HepG2 (cell line): ENCODE results near the gene SLA2. TPM values are rescaled to one million over a fixed set of nuclear protein-coding genes. Genes with fewer than 3 reads are reported as not detected.

Experiments used
- BORCS8-MEF2B ChIP-seq: sonication (generic); formaldehyde crosslinking; IDR thresholded peaks from 2 replicates; pipeline ENCODE4 v1.8.0; 2022; ENCODE audit warnings: mild to moderate bottlenecking, missing genetic modification reagents
- ELF1 ChIP-seq: sonication (generic); formaldehyde crosslinking; IDR thresholded peaks from 2 replicates; pipeline ENCODE4 v1.4.0; 2020; ENCODE audit warnings: missing genetic modification reagents
- MTF2 ChIP-seq: sonication (generic); formaldehyde crosslinking; IDR thresholded peaks from 2 replicates; pipeline ENCODE4 v1.5.0; 2020; ENCODE audit warnings: missing genetic modification reagents, borderline replicate concordance
- NCOA2 ChIP-seq: sonication (generic); formaldehyde crosslinking; IDR thresholded peaks from 2 replicates; pipeline ENCODE4 v1.8.0; 2022; ENCODE audit warnings: inconsistent platforms
- POLR2AphosphoS5 ChIP-seq: IDR thresholded peaks from 2 replicates; pipeline ENCODE4 v1.6.1; 2012; ENCODE audit warnings: low read depth, low read length
- POLR2G ChIP-seq: fragments of 200-400 bp; formaldehyde crosslinking; IDR thresholded peaks from 2 replicates; pipeline ENCODE4 v1.6.1; 2018; ENCODE audit warnings: mild to moderate bottlenecking, low read depth, low read length, moderate library complexity
- SALL1 ChIP-seq: sonication (generic); formaldehyde crosslinking; IDR thresholded peaks from 2 replicates; pipeline ENCODE4 v1.8.0; 2022; ENCODE audit warnings: mild to moderate bottlenecking, missing genetic modification reagents
- ZFP90 ChIP-seq: sonication (generic); formaldehyde crosslinking; IDR thresholded peaks from 2 replicates; pipeline ENCODE4 v1.8.0; 2022; ENCODE audit warnings: missing genetic modification reagents, mild to moderate bottlenecking, inconsistent platforms, borderline replicate concordance
- ZNF451 ChIP-seq: sonication (generic); formaldehyde crosslinking; IDR thresholded peaks from 2 replicates; pipeline ENCODE4 v1.5.0; 2020; ENCODE audit warnings: mild to moderate bottlenecking, missing genetic modification reagents
- ZNF577 ChIP-seq: sonication (generic); formaldehyde crosslinking; IDR thresholded peaks from 2 replicates; pipeline ENCODE4 v1.4.0; 2020; ENCODE audit warnings: mild to moderate bottlenecking, low read depth, missing genetic modification reagents, borderline replicate concordance
- ZNF605 ChIP-seq: sonication (generic); formaldehyde crosslinking; IDR thresholded peaks from 2 replicates; pipeline ENCODE4 v1.8.0; 2022; ENCODE audit warnings: mild to moderate bottlenecking, missing genetic modification reagents
- polyA plus RNA-seq, 8 experiments: library from polyadenylated mRNA; depleted of rRNA in 3 of 8; stranded (reverse) in 7 of 8; unstranded in 1 of 8; fragments of >200 nt; fragmentation: Illumina TruSeq in 4 of 8; extraction: Trizol in 4 of 8; gene quantifications; 2 replicates each; pipeline versions ENCODE4 v1.2.1 to v1.2.3, GENCODE V29; 2011 to 2016; ENCODE audit warnings: low read depth in 4 of 8, missing spikeins in 1 of 8, mixed read lengths in 1 of 8; ENCODE audit not compliant: insufficient read depth in 1 of 8
- total RNA-seq, 5 experiments: library from RNA; depleted of rRNA; stranded (reverse); fragments of >200 nt; fragmentation: Illumina TruSeq; extraction: Trizol; gene quantifications; 2 replicates each; pipeline ENCODE4 v1.2.3, GENCODE V29; 2016; ENCODE audit warnings: low read depth in 1 of 5
- TF ChIP-seq, protein P1 (sequence below), 2 experiments: IDR thresholded peaks; 2 replicates each; pipeline ENCODE4 v1.6.1; 2011 to 2012; ENCODE audit warnings: low read length in 2 of 2, borderline replicate concordance in 1 of 2, low read depth in 1 of 2, mild to moderate bottlenecking in 1 of 2, moderate library complexity in 1 of 2
- TF ChIP-seq, protein P2 (sequence below): sonication (generic); formaldehyde crosslinking; IDR thresholded peaks from 2 replicates; pipeline ENCODE4 v1.4.0; 2020; ENCODE audit warnings: low read depth, mild to moderate bottlenecking, missing genetic modification reagents
- TF ChIP-seq, protein P3 (sequence below): IDR thresholded peaks from 2 replicates; pipeline ENCODE4 v1.4.0; 2020; ENCODE audit warnings: mild to moderate bottlenecking, missing genetic modification reagents
- TF ChIP-seq, protein P4 (sequence below): IDR thresholded peaks from 2 replicates; pipeline ENCODE4 v1.6.1; 2016; ENCODE audit warnings: low read depth, borderline replicate concordance

The SLA2 gene
- total and polyA plus RNA-seq, 2 of the 13 experiments (the other 11 are each of a cell fraction or from before 2014, with no cell fraction given), result 1.6 to 3.6 TPM

DNA sequence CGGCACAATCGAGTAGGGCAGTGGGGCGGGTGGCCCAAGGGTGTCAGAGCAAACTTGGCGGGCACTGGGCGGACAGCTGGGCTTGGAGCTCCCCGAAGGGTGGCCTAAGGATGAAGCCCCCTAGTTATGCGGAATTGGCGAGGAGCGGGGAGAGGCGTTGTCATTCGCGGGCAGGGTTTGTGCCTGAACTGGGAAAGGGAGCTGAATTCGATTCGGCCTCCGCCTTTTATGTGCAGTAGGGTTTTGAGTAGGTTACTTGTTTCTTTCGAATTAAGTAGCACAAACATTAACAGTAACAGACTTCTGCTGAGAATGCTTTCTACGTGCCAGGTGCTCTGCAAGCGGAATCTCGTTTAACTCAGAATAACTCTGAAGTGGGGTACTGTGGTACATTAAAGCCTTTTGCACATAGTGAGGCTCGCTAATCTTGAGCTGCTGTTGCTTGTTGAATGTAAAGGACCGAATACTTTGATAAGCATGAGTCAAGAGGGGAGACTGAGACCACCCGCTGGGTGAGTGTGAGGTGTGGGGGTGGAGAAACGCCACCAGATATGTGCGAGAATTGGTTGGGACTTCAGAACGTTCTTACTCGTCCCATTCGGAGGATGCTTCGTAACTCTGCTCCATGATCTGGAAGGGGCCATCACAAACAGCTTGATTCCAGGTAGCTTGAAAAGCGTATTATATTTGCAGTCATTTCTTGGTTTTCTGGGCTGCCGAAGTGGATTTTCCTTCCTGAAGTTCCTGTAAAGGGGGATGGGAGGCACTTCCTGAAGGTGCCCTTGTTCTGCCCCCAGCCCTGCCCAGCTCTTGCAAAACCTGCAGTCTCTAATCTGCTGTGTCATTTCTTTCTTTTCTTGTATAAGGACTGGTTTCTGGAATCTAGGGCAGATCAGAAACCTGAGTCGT is 39.6 kb downstream of the SLA2 start (continued):
- TF ChIP-seq, protein P1, sequence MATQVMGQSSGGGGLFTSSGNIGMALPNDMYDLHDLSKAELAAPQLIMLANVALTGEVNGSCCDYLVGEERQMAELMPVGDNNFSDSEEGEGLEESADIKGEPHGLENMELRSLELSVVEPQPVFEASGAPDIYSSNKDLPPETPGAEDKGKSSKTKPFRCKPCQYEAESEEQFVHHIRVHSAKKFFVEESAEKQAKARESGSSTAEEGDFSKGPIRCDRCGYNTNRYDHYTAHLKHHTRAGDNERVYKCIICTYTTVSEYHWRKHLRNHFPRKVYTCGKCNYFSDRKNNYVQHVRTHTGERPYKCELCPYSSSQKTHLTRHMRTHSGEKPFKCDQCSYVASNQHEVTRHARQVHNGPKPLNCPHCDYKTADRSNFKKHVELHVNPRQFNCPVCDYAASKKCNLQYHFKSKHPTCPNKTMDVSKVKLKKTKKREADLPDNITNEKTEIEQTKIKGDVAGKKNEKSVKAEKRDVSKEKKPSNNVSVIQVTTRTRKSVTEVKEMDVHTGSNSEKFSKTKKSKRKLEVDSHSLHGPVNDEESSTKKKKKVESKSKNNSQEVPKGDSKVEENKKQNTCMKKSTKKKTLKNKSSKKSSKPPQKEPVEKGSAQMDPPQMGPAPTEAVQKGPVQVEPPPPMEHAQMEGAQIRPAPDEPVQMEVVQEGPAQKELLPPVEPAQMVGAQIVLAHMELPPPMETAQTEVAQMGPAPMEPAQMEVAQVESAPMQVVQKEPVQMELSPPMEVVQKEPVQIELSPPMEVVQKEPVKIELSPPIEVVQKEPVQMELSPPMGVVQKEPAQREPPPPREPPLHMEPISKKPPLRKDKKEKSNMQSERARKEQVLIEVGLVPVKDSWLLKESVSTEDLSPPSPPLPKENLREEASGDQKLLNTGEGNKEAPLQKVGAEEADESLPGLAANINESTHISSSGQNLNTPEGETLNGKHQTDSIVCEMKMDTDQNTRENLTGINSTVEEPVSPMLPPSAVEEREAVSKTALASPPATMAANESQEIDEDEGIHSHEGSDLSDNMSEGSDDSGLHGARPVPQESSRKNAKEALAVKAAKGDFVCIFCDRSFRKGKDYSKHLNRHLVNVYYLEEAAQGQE (IDR thresholded peaks at IDR 0.05; ENCODE audit: borderline replicate concordance in 1 of 2, low read depth in 1 of 2, low read length in 2 of 2), result 0 out of 4 replicates have a peak, but pooled peaks of 1 of the 2 experiments have one; percentile 34
- TF ChIP-seq ZFP90 (CRISPR knock-in tag) (no peak), NCOA2 (CRISPR knock-in tag) (0 out of 2 replicates have a peak, but pooled peaks have one; percentile 13), ELF1 (CRISPR knock-in tag) (peak; percentile 65), POLR2AphosphoS5 (0 out of 2 replicates have a peak, but pooled peaks have one; percentile 24), MTF2 (CRISPR knock-in tag) (no peak), ZNF605 (CRISPR knock-in tag) (no peak), POLR2G (peak; percentile 70), SALL1 (CRISPR knock-in tag) (no peak), ZNF451 (CRISPR knock-in tag) (no peak), ZNF577 (CRISPR knock-in tag) (no peak), BORCS8-MEF2B (CRISPR knock-in tag) (0 out of 2 replicates have a peak, but pooled peaks have one; percentile 45)
- TF ChIP-seq, protein P2, sequence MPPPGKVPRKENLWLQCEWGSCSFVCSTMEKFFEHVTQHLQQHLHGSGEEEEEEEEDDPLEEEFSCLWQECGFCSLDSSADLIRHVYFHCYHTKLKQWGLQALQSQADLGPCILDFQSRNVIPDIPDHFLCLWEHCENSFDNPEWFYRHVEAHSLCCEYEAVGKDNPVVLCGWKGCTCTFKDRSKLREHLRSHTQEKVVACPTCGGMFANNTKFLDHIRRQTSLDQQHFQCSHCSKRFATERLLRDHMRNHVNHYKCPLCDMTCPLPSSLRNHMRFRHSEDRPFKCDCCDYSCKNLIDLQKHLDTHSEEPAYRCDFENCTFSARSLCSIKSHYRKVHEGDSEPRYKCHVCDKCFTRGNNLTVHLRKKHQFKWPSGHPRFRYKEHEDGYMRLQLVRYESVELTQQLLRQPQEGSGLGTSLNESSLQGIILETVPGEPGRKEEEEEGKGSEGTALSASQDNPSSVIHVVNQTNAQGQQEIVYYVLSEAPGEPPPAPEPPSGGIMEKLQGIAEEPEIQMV, result peak; percentile 16; the same call in 1 of the 2 replicates
- TF ChIP-seq, protein P3, sequence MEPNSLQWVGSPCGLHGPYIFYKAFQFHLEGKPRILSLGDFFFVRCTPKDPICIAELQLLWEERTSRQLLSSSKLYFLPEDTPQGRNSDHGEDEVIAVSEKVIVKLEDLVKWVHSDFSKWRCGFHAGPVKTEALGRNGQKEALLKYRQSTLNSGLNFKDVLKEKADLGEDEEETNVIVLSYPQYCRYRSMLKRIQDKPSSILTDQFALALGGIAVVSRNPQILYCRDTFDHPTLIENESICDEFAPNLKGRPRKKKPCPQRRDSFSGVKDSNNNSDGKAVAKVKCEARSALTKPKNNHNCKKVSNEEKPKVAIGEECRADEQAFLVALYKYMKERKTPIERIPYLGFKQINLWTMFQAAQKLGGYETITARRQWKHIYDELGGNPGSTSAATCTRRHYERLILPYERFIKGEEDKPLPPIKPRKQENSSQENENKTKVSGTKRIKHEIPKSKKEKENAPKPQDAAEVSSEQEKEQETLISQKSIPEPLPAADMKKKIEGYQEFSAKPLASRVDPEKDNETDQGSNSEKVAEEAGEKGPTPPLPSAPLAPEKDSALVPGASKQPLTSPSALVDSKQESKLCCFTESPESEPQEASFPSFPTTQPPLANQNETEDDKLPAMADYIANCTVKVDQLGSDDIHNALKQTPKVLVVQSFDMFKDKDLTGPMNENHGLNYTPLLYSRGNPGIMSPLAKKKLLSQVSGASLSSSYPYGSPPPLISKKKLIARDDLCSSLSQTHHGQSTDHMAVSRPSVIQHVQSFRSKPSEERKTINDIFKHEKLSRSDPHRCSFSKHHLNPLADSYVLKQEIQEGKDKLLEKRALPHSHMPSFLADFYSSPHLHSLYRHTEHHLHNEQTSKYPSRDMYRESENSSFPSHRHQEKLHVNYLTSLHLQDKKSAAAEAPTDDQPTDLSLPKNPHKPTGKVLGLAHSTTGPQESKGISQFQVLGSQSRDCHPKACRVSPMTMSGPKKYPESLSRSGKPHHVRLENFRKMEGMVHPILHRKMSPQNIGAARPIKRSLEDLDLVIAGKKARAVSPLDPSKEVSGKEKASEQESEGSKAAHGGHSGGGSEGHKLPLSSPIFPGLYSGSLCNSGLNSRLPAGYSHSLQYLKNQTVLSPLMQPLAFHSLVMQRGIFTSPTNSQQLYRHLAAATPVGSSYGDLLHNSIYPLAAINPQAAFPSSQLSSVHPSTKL (CRISPR knock-in tag), result peak; percentile 45; the same call in 1 of the 2 replicates
- TF ChIP-seq, protein P4, sequence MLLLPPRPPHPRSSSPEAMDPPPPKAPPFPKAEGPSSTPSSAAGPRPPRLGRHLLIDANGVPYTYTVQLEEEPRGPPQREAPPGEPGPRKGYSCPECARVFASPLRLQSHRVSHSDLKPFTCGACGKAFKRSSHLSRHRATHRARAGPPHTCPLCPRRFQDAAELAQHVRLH (CRISPR knock-in tag), result no peak
